GM23248 (cell line): ENCODE results near the gene NNT. TPM values are rescaled to one million over a fixed set of nuclear protein-coding genes. Genes with fewer than 3 reads are reported as not detected.
A peak's percentile ranks its signal among the peaks of the same experiment; 100 is the strongest.

ENCODE experiments used
- DNase-seq: peaks from one replicate; pipeline ENCODE4 v3.0.0-alpha.2; 2015
- H2AFZ ChIP-seq: fragments of 200-600 bp; sonication (generic); 2 replicates; pipeline ENCODE4 v1.6.1; 2016; ENCODE audit warnings: antibody characterized with exemption
- H3F3A ChIP-seq: fragments of 200-600 bp; sonication (generic); 2 replicates; pipeline ENCODE4 v1.6.1; 2016; ENCODE audit warnings: mild to moderate bottlenecking, antibody characterized with exemption, mixed run types; ENCODE audit not compliant: insufficient read depth
- H3K27ac ChIP-seq: fragments of 200-600 bp; sonication (generic); 2 replicates; pipeline ENCODE4 v1.5.1; 2016; ENCODE audit warnings: mild to moderate bottlenecking
- H3K27me3 ChIP-seq: fragments of 200-600 bp; sonication (generic); replicated peaks from 2 replicates; pipeline ENCODE4 v1.6.1; 2016; ENCODE audit warnings: mild to moderate bottlenecking; ENCODE audit not compliant: insufficient read depth
- H3K36me3 ChIP-seq: fragments of 200-600 bp; sonication (generic); 2 replicates; pipeline ENCODE4 v1.6.1; 2016; ENCODE audit warnings: low read depth, mild to moderate bottlenecking
- H3K4me1 ChIP-seq: fragments of 200-600 bp; sonication (generic); 2 replicates; pipeline ENCODE4 v1.6.1; 2016; ENCODE audit warnings: mild to moderate bottlenecking; ENCODE audit not compliant: insufficient read depth
- H3K4me2 ChIP-seq: fragments of 200-600 bp; sonication (generic); one replicate; pipeline ENCODE4 v1.6.1; 2016; ENCODE audit warnings: mild to moderate bottlenecking; ENCODE audit not compliant: unreplicated experiment
- H3K4me3 ChIP-seq: fragments of 200-600 bp; sonication (generic); 2 replicates; pipeline ENCODE4 v1.5.1; 2016; ENCODE audit warnings: mild to moderate bottlenecking
- H3K79me2 ChIP-seq: fragments of 200-600 bp; sonication (generic); 2 replicates; pipeline ENCODE4 v1.6.1; 2016; ENCODE audit warnings: mild to moderate bottlenecking; ENCODE audit not compliant: insufficient read depth
- H3K9ac ChIP-seq: fragments of 200-600 bp; sonication (generic); 2 replicates; pipeline ENCODE4 v1.6.1; 2016; ENCODE audit warnings: mild to moderate bottlenecking
- H3K9me2 ChIP-seq: fragments of 200-600 bp; sonication (generic); 2 replicates; pipeline ENCODE4 v1.6.1; 2016; ENCODE audit warnings: mixed run types, mild to moderate bottlenecking, moderate library complexity; ENCODE audit not compliant: insufficient read depth
- H3K9me3 ChIP-seq: fragments of 200-600 bp; sonication (generic); one replicate; pipeline ENCODE4 v1.6.1; 2017; ENCODE audit warnings: low read depth
- H4K20me1 ChIP-seq: fragments of 200-600 bp; sonication (generic); 2 replicates; pipeline ENCODE4 v1.6.0; 2016; ENCODE audit not compliant: insufficient read depth
- EZH2 ChIP-seq: fragments of 200-600 bp; sonication (generic); IDR thresholded peaks from 2 replicates; pipeline ENCODE4 v1.6.1; 2018; ENCODE audit warnings: antibody characterized with exemption, mild to moderate bottlenecking; ENCODE audit not compliant: insufficient read depth, poor library complexity, severe bottlenecking
- EZH2phosphoT487 ChIP-seq: fragments of 200-600 bp; sonication (generic); IDR thresholded peaks from 2 replicates; pipeline ENCODE4 v1.6.1; 2018; ENCODE audit warnings: antibody characterized with exemption, moderate library complexity, mild to moderate bottlenecking, low read depth; ENCODE audit not compliant: insufficient read depth
- WGBS, 2 experiments: methylation state at CpG; one replicate each; pipeline ENCODE4 v1.1.6; 2015 to 2017; ENCODE audit warnings: low lambda C conversion rate in 2 of 2, low coverage in 1 of 2; ENCODE audit errors: missing lambda C conversion rate in 2 of 2; 5-methylcytosine and 5-hydroxymethylcytosine counted together
- in situ Hi-C: fragments of 300-500 bp; cut with MboI; formaldehyde crosslinking; loops from 2 replicates; pipeline ENCODE4 v1.15.0; 2020
- polyA plus RNA-seq: library from polyadenylated mRNA; unstranded; fragments of >200 nt; fragmentation: Nextera tagmentation; extraction: Ambion mirVana; gene quantifications from 2 replicates; pipeline ENCODE4 v1.2.1, GENCODE V29; 2016
- total RNA-seq: library from RNA; depleted of rRNA; stranded (reverse); fragments of >200 nt; shearing (Covaris generic); gene quantifications from 2 replicates; pipeline ENCODE4 v1.2.3, GENCODE V29; 2014

Gene NNT
- total and polyA plus RNA-seq, 2 experiments from 2014 or later, result 33.9 to 47.2 TPM

GRCh38 chr5:43674536-43674935 lies 71.6 kb downstream of the NNT start:
- H3K4me3 ChIP-seq, result no peak overlapping the region
- no peak overlapping the region for H2AFZ ChIP-seq
- no peak overlapping the region for H3K9ac ChIP-seq
- H3K79me2 ChIP-seq, result no peaks in the 10 kb centered on the region
- peak overlapping the region; percentile 39 for H3K4me2 ChIP-seq
- no peaks in the 10 kb centered on the region for H3K36me3 ChIP-seq
- peaks cover 13% of the 10 kb centered on the region; the same call in 1 of the 2 replicates for H3K4me1 ChIP-seq
- no peak for TF ChIP-seq EZH2
- no peak for TF ChIP-seq EZH2phosphoT487
- in situ Hi-C loops, result no loop called here
- H3K9me2 ChIP-seq, result no peaks in the 10 kb centered on the region
- no peaks in the 10 kb centered on the region for H3K9me3 ChIP-seq
- H3K27ac ChIP-seq, result no peak overlapping the region
- no peaks in the 10 kb centered on the region for H3F3A ChIP-seq
- H3K27me3 ChIP-seq, result no peaks in the 10 kb centered on the region
- H4K20me1 ChIP-seq, result 0 out of 2 replicates have a peak, but pooled peaks cover 6% of the 10 kb centered on the region
- peak; percentile 51 for DNase-seq

GRCh38 chr5:43675357-43675756 lies 72.4 kb downstream of the NNT start:
- Histone ChIP-seq H3K79me2 (no peaks in the 10 kb centered on the region), H3K4me3 (no peak overlapping the region), H3K9me2 (no peaks in the 10 kb centered on the region), H3K27ac (no peak overlapping the region), H3K4me1 (peaks cover 13% of the 10 kb centered on the region; the same call in 1 of the 2 replicates), H3F3A (no peaks in the 10 kb centered on the region), H3K27me3 (no peaks in the 10 kb centered on the region), H4K20me1 (0 out of 2 replicates have a peak, but pooled peaks cover 6% of the 10 kb centered on the region), H2AFZ (no peak overlapping the region), H3K4me2 (no peak overlapping the region), H3K36me3 (no peaks in the 10 kb centered on the region; the same call in 1 of the 2 replicates), H3K9me3 (no peaks in the 10 kb centered on the region), H3K9ac (no peak overlapping the region)
- WGBS, 2 experiments, result 93 to 97% methylated on average over 3 of the region's 3 CpGs
- TF ChIP-seq EZH2 (no peak), EZH2phosphoT487 (no peak)
- in situ Hi-C loops, result no loop called here
- no peak for DNase-seq

- H3K9me3 ChIP-seq, result no peaks in the 10 kb centered on the region
- H3K79me2 ChIP-seq, result no peaks in the 10 kb centered on the region
- no peak overlapping the region for H3K9ac ChIP-seq
- no peak for TF ChIP-seq EZH2
- no peak for TF ChIP-seq EZH2phosphoT487
- no peak overlapping the region for H2AFZ ChIP-seq
- no peak overlapping the region for H3K4me3 ChIP-seq
- no peaks in the 10 kb centered on the region for H3K27me3 ChIP-seq
- no peak overlapping the region for H3K4me2 ChIP-seq
- no peaks in the 10 kb centered on the region for H3K9me2 ChIP-seq
- H3K27ac ChIP-seq, result no peak overlapping the region
- H3K4me1 ChIP-seq, result peaks cover 13% of the 10 kb centered on the region; the same call in 1 of the 2 replicates
- 91 to 92% methylated on average over 2 of the region's 2 CpGs for WGBS, 2 experiments
- H3F3A ChIP-seq, result no peaks in the 10 kb centered on the region
- no peaks in the 10 kb centered on the region; the same call in 1 of the 2 replicates for H3K36me3 ChIP-seq
- 0 out of 2 replicates have a peak, but pooled peaks cover 6% of the 10 kb centered on the region for H4K20me1 ChIP-seq
- DNase-seq, result no peak
- in situ Hi-C loops, result no loop called here
Measured at GRCh38 chr5:43676083-43676840, 73.3 kb downstream of the NNT start.

- Histone ChIP-seq H3K27ac (no peak overlapping the region), H3K9me2 (no peaks in the 10 kb centered on the region), H3K4me3 (no peak overlapping the region), H3K4me2 (no peak overlapping the region), H3K79me2 (no peaks in the 10 kb centered on the region), H3F3A (no peaks in the 10 kb centered on the region), H3K4me1 (peaks cover 13% of the 10 kb centered on the region; the same call in 1 of the 2 replicates), H3K9ac (no peak overlapping the region), H2AFZ (no peak overlapping the region), H3K9me3 (no peaks in the 10 kb centered on the region), H4K20me1 (0 out of 2 replicates have a peak, but pooled peaks cover 6% of the 10 kb centered on the region), H3K27me3 (no peaks in the 10 kb centered on the region), H3K36me3 (no peaks in the 10 kb centered on the region; the same call in 1 of the 2 replicates)
- TF ChIP-seq EZH2phosphoT487 (no peak), EZH2 (no peak)
- in situ Hi-C loops, result no loop called here
- 50 to 55% methylated on average over 4 of the region's 4 CpGs for WGBS, 2 experiments
- no peak for DNase-seq
Measured at GRCh38 chr5:43677253-43677652, 74.3 kb downstream of the NNT start.
